GM08714 (cell line): ENCODE results near the gene ACKR2.

Experiments
- H3K4me3 ChIP-seq: fragments of 200-500 bp; sonication (Bioruptor generic); 2 replicates; pipeline ENCODE4 v1.5.1; 2014; ENCODE audit warnings: mild to moderate bottlenecking, low read length, inconsistent platforms
- ZNF274 ChIP-seq: IDR thresholded peaks from 2 replicates; pipeline ENCODE4 v1.6.1; 2012; ENCODE audit warnings: mild to moderate bottlenecking, low read depth, low read length

Gene ACKR2

GRCh38 chr3:42836150-42837123, 27.2 kb downstream of the ACKR2 start:
- TF ChIP-seq ZNF274, result no peak
- no peak overlapping the region for H3K4me3 ChIP-seq

- TF ChIP-seq ZNF274, result no peak
- no peak overlapping the region for H3K4me3 ChIP-seq
Observed at GRCh38 chr3:42838571-42838970, 29.3 kb downstream of the ACKR2 start.

GRCh38 chr3:42839616-42840015, 30.4 kb downstream of the ACKR2 start:
- no peak for TF ChIP-seq ZNF274
- no peak overlapping the region for H3K4me3 ChIP-seq

- H3K4me3 ChIP-seq, result no peak overlapping the region
- TF ChIP-seq ZNF274, result no peak
Observed at GRCh38 chr3:42841332-42841731, 32.1 kb downstream of the ACKR2 start.

- no peak for TF ChIP-seq ZNF274
- H3K4me3 ChIP-seq, result no peak overlapping the region
Observed at GRCh38 chr3:42843713-42844411, 34.6 kb downstream of the ACKR2 start.

GRCh38 chr3:42844412-42844713, 35.1 kb downstream of the ACKR2 start:
- H3K4me3 ChIP-seq, result no peak overlapping the region
- TF ChIP-seq ZNF274, result no peak

GRCh38 chr3:42844815-42845214, 35.6 kb downstream of the ACKR2 start:
- no peak overlapping the region for H3K4me3 ChIP-seq
- no peak for TF ChIP-seq ZNF274

- no peak overlapping the region for H3K4me3 ChIP-seq
- TF ChIP-seq ZNF274, result no peak
Observed at GRCh38 chr3:42846685-42847522, 37.7 kb downstream of the ACKR2 start.

- TF ChIP-seq ZNF274, result no peak
- no peak overlapping the region for H3K4me3 ChIP-seq
Observed at GRCh38 chr3:42847731-42848130, 38.5 kb downstream of the ACKR2 start.

GRCh38 chr3:42849017-42849416, 39.8 kb downstream of the ACKR2 start:
- TF ChIP-seq ZNF274, result no peak
- H3K4me3 ChIP-seq, result no peak overlapping the region

- no peak for TF ChIP-seq ZNF274
- no peak overlapping the region for H3K4me3 ChIP-seq
Observed at GRCh38 chr3:42850263-42850662, 41.0 kb downstream of the ACKR2 start.

GRCh38 chr3:42851228-42851834, 42.1 kb downstream of the ACKR2 start:
- no peak for TF ChIP-seq ZNF274
- no peak overlapping the region for H3K4me3 ChIP-seq

GRCh38 chr3:42852441-42852840, 43.2 kb downstream of the ACKR2 start:
- TF ChIP-seq ZNF274, result no peak
- no peak overlapping the region for H3K4me3 ChIP-seq

- no peak for TF ChIP-seq ZNF274
- no peak overlapping the region for H3K4me3 ChIP-seq
Observed at GRCh38 chr3:42853056-42853455, 43.8 kb downstream of the ACKR2 start.
